GM19372 (cell line): Measurements from ENCODE around the gene NR1H2.
"Not testable (repeated sequence)": the region's sequence is repeated elsewhere in the genome, so short reads cannot be mapped to it uniquely, and the experiment has no call there.

Source experiments
- ATAC-seq: cut with Tn5 transposase; IDR thresholded peaks from one replicate; pipeline ENCODE4 v1.9.1; 2021; ENCODE audit warnings: mild to moderate bottlenecking, low read depth, moderate library complexity; ENCODE audit not compliant: unreplicated experiment

Gene NR1H2

DNA sequence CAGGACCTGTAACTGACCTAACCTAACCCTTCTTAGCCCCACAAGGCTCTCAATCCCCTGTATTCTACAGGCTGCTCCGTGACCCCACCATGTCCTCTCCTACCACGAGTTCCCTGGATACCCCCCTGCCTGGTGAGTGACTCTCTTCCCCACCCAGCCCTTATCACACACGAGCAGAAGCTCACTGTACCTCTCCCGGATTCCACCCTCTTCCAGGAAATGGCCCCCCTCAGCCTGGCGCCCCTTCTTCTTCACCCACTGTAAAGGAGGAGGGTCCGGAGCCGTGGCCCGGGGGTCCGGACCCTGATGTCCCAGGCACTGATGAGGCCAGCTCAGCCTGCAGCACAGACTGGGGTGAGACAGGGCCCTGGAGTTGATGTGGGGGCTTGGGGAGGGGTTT, 1.3 kb downstream of the NR1H2 start:
- ATAC-seq, result no peak

DNA sequence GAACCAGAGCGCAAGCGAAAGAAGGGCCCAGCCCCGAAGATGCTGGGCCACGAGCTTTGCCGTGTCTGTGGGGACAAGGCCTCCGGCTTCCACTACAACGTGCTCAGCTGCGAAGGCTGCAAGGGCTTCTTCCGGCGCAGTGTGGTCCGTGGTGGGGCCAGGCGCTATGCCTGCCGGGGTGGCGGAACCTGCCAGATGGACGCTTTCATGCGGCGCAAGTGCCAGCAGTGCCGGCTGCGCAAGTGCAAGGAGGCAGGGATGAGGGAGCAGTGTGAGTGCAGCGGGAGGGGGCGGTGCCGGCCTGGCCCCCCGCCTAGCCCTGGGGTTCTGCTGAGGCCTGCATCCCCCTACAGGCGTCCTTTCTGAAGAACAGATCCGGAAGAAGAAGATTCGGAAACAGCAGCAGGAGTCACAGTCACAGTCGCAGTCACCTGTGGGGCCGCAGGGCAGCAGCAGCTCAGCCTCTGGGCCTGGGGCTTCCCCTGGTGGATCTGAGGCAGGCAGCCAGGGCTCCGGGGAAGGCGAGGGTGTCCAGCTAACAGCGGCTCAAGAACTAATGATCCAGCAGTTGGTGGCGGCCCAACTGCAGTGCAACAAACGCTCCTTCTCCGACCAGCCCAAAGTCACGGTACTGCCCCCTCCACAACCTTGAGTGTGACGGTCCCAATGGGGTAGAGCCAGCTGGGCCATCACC, 2.1 kb downstream of the NR1H2 start:
- no peak for ATAC-seq

DNA sequence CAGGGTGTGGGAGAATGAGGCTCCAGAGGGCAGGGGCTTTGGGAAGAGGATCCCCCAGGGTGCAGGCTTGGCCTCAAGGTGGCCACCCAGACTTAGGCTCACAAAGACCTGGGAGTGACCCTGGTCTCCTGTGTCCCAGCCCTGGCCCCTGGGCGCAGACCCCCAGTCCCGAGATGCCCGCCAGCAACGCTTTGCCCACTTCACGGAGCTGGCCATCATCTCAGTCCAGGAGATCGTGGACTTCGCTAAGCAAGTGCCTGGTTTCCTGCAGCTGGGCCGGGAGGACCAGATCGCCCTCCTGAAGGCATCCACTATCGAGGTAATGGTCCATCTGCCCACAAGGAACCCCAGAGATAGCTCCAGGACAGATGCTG, 2.6 kb downstream of the NR1H2 start:
- no peak for ATAC-seq

DNA sequence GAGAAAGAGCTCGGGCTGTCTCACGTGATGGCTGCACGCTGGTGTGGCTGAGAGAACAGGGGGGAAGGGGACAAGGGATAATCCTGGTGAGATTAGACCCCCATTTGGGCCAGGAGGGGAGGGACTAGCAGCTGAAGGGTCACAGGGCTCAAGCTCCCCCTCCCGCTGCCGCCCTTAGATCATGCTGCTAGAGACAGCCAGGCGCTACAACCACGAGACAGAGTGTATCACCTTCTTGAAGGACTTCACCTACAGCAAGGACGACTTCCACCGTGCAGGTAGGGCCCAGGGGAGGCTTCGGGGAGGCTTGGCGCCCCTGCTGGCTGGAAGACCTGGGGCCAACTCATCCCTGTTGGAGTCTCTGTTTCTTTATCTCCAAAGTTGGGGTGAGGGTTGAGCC, 3.3 kb downstream of the NR1H2 start:
- ATAC-seq, result no peak

DNA sequence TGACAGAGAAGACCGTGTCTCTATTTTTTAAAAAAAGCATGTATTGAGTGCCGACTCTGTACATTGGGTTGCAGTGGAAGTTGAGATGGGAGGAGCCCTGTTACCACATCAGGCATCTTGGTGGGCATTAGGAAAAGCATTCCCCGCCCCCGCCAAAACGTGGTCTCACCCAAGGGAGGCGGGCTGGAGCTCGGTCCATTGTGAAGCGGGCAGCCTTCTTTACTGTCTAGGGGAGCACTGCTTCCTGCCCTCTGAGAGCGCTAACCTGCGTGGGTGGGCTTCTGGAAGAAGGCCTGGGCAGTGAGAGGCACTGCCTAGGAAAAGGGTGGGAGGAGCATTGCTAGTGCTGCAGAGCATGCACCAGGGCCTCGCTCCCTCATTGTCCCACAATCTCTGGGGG, 3.9 kb downstream of the NR1H2 start:
- ATAC-seq, result no peak

DNA sequence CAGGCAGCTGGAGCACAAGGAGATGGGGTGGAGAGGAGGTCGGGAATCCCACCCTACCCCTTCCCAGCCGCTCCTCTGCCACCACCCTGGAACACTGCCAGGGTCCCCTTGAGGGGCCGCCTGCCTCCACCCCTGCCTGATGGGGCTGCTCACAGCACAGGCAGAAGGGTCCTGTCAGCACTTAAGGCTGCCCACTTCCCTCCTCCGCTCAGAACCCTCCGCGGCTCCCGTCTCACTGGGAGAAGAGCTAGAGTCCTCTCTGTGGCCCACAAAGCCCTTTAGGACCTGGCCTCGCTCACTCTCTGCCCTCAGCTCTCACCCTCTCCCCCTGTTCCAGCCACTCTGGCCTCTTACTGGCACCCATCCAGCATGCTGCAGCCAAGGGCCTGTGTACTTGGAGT, 4.5 kb downstream of the NR1H2 start:
- ATAC-seq, result no peak

DNA sequence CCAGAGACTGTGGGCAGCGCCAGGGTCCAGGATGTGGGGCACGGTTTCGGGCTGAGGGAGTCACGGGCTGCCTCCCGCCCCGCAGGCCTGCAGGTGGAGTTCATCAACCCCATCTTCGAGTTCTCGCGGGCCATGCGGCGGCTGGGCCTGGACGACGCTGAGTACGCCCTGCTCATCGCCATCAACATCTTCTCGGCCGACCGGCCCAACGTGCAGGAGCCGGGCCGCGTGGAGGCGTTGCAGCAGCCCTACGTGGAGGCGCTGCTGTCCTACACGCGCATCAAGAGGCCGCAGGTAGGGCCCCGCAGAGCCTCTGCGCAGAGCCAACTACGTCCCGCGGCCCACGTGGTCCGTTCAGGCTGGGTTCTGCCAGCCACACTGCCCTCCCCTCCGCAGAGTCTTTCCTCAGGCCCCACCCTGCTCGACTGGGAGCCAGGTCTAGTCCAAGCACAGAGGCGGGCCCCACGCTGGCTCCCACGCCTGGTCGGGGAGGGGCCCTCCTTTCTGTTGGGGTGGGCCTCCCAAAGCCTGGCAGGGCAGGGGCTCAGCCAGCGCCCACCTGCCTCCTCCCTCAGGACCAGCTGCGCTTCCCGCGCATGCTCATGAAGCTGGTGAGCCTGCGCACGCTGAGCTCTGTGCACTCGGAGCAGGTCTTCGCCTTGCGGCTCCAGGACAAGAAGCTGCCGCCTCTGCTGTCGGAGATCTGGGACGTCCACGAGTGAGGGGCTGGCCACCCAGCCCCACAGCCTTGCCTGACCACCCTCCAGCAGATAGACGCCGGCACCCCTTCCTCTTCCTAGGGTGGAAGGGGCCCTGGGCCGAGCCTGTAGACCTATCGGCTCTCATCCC, 5.8 kb downstream of the NR1H2 start:
- no peak for ATAC-seq

DNA sequence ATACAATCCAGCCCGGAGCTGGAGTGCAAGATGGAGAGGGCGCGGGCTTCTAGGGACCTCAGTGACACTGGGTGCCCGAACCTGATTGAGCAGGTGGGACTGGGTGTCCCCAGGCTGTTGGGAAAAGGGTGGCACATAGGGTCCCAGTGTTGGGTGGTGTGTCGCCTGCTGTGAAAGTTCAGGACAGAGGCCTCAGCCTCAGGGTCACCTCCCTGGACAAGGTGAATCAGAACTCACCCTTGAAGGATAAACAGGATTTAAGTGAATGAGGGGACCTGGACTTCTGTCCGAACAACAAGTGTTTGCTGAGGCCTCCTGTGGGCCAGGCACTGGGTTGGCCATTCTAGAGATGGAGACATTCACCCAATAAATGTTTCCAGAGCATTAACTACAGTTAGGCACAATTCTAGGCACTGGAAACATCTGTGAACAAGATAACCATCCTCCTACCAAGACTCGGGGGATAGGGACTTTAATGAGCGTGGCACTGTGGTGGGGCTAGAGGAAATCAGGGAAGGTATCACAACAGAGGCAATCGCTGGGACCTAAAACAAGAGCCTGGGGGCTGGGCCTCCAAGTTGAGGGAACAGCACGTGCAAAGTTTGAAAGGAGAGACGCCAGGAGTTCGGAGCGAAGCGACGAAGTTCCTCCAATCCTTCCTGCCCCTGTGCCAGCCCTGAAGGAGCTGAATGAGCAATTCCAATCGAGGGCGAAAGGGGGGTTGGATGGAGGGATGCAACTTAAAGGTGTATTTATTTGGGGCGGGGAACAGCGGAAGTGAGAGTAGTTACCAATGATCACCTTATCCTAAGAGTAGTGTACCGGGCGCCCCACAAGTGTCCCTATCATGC, 7.0 kb downstream of the NR1H2 start:
- ATAC-seq, result no peak

DNA sequence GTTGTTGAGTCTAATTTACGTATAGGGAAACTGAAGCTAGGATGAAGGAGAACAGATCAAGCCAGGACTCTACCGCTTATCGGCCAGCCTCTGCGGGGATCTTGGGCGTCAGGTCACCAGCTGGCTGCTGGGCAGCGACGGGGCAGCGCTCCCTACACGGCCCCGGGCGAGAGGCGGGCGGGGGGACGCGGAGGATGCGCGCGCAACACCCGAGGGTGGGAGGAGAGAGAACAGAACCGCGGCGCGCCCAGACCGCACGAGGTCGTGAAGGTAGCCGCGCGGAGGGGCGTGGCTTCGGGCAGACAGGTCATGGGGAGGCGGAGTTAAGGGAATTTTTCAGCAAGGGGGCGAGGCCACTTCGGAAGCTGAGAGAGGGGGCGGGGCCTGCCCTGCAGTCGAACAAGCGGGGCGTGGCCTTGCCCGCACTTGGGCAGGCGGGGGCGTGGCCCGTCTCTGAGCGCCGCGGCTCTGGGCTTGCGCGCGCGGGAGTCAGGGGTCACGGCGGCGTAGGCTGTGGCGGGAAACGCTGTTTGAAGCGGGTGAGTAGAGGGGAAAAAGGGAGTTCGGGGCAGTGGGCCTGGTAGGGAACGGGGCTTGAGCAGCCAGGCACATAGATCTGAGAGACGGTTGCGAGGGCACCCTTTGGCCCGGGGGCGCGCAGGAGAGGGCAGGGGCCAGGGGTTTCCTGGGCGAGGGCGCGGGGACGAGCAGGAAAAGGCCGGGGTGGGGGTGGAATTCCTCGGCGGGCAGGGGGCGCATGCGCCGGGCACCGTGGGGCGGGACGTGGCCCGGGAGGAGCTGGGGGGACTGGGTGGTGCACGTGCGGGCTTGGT, 7.8 kb downstream of the NR1H2 start, which contains the start of gene POLD1:
POLD1 (plus strand) TSS at position 496 of the 833 bp plus-strand sequence. CDS start 14,505 bp downstream, outside the sequence.
- ATAC-seq, result peak; percentile 89

DNA sequence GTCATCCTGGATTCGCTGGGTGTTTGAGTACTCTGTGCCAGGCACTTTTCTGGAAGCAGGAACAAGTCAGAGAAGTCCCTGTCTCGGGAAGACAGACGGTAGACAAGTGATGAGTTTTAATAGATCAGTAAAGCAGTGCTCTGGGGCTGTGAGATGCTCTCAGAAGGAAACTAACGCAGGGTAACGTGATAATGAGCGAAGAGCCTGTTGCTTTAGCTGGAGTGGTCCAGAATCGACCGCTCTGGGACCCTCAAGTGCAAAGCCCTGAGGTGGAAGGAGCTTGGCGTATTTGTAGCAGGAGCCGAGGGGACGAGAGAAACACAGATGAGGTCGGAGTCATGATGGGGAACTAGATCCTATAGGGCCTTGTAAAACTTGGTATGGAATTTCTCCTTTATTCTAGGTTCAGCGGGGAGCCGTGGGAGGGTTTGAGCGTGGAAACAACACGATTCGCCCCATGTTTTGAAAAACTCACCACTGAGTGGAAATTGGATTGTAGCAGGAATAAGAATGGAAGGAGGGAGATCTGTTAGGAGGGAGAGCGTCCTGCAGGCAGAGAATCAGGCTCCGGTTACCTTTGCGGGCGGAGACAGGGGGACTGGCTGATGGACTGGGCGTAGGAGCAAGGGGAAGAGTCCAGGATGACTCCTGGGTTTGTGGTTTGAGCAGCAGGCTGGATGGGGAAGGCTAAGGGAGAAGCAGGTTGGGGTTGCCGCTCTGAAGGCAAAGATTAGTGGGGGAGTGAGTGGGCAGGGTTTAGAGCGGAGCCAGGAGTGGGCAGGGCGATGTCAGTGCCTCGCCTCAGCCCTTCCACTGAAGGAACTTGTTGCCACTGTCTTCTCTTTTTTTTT, 8.7 kb downstream of the NR1H2 start:
- no peak for ATAC-seq

DNA sequence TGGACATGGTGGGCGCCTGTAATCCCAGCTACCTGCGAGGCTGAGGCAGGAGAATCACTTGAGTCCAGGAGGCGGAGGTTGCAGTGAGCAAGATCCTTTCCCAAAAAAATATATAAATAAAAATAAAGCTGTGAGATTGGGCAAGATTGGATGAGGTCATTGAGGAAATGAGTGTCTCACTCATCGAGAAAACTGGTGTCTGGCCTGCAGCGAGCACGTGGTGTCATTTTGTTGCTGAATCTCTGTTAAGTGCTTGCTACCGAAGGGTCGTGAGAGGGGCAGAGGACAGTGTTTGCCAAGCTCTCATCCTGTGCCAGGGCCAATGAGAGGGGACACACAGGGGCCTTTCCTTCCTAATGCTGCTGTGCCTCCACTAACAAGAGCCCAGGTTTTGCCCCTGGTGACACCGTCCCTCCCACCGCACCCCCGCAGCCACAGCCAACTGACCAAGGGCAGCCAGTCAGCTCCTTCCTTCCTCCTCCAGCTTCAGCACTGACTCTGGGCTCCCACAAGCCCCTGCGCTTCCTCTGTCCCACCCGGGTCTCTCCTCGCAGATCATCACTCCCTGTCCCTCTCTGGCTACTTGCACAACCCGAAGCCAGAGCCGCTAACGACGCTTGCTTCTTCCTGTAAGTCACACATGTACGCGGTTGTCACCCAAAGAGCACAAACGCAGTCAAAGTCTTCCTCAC, 11.1 kb downstream of the NR1H2 start:
- no peak for ATAC-seq

DNA sequence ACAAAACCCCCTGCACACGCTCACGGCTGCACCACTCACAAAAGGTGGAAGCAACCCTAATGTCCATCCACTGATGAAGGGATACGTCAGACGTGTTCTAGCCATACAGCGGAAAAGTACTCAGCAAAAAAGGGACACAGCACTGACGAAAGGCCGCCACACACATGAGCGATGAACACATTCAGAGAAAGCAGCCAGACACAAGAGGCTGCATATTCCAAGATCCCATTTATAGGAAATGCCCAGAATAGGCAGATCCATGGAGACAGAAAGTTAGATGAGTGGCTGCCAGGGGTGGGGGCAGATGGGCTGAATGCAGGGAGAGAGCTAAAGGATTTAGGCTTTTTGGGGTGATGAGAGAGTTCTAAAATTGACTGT, 11.6 kb downstream of the NR1H2 start:
- no peak for ATAC-seq

DNA sequence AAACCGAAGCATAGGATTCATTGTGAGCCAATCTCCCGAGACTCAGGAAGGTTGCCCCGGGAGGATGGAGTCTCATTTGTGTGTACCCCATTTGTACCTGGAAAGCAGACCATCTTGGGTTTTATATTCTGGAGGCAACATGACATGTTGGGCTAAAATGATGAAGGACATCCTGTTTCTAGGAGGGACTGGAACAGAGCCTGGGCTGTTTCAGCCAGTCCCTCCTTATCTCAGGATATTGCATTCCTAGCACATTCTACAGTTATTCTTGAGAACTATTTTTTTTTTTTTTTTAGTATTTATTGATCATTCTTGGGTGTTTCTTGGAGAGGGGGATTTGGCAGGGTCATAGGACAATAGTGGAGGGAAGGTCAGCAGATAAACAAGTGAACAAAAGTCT, 14.0 kb downstream of the NR1H2 start:
- ATAC-seq, result not testable (repeated sequence)

DNA sequence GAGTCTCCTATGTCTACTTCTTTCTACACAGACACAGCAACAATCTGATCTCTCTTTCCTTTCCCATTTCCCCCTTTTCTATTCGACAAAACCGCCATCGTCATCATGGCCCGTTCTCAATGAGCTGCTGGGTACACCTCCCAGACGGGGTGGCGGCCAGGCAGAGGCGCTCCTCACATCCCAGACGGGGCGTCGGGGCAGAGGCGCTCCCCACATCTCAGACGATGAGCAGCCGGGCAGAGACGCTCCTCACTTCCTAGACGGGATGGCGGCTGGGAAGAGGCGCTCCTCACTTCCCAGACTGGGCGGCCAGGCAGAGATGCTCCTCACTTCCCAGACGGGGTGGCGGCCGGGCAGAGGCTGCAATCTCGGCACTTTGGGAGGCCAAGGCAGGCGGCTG, 14.7 kb downstream of the NR1H2 start:
- ATAC-seq, result not testable (repeated sequence)

DNA sequence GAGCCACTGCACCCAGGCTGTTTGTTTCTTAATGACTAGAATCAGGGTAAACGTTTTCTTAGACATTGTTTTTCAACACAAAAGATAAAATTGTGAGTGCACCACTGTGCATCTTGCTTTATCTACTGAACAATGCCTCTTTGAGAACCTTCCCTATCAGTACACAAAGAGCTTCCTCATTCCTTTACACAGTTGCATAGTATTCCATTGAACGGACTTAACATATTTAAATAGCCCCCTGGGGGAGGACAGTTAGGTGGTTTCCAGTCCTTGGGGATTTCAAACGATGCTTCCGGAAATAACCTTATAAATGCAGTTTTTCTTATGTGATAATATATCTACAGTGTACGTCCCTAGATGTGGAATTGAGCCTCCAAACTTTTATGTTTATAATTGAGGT, 16.5 kb downstream of the NR1H2 start:
- no peak for ATAC-seq

DNA sequence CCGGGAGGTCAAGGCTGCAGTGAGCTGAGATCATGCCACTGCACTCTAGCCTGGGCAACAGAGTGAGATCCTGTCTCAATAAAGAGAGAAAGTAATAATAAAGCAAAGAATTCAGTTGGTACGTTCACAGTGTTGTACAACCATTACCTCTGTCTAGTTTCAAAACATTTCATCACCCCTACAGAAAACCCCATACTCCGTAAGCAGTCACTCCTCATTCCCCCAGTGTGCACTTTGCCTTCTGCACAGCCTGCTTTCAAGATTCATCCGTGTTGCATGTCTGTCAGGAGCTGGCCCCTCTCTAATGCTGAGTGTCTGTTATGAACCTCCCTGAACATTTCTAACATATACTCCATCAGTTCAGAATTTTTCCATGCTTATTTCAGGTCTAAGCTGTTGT, 17.3 kb downstream of the NR1H2 start:
- ATAC-seq, result no peak

DNA sequence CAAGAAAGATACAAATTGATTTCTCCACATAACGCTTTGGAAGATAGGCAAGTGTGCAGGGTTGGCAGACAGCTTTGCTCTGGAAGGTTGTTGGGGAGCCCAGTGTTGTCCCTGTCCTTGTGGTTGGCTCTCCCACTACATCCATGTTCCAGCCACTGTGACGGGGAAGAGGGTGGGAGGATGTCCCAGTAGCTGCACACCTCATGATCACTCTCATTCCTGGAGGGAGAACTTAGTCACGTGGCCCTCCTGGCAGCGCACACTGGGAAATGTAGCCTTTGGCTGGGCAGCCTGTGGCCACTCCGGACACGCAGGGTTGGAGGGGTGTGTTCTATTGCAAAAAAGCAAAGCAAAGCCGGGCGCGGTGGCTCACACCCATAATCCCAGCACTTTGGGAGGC, 17.8 kb downstream of the NR1H2 start:
- ATAC-seq, result no peak

DNA sequence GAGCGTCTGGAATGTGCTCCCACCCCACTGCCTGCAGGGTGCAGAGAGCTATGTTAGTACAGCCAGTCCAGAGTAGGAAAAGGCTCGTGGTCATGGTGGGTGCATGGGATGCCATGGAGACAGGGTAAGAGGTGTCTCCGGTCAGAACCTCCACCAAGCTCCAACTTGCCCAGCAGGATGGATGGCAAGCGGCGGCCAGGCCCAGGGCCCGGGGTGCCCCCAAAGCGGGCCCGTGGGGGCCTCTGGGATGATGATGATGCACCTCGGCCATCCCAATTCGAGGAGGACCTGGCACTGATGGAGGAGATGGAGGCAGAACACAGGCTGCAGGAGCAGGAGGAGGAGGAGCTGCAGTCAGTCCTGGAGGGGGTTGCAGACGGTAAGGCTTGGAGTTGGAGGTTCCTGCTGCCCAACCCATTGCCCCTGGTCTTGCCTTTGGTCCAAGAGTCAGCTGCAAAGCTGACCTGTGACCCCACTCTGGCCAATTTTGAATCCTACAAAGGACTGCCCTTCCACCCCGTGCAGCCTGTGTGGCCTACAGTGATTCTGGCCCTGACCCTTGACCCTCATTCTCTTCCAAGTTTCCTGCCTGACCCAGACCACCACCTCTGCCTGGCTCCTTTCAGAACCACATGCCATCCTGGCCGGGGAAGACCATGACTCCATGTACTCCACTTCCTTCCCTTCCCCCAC, 22.6 kb downstream of the NR1H2 start:
- ATAC-seq, result no peak
